Ovary (tissue), 3 donors: ENCODE measurements around the gene RIMS1.

Source experiments
- CTCF ChIP-seq, 3 donors: fragments of 450-650 bp in 2 of 3; fragments of 200-600 bp in 1 of 3; IDR thresholded peaks; one replicate each; pipeline versions ENCODE4 v1.5.1 to v1.8.0; 2016 to 2022; ENCODE audit warnings: antibody characterized with exemption in 3 of 3, mild to moderate bottlenecking in 1 of 3
- EP300 ChIP-seq: sonication (generic); formaldehyde crosslinking; IDR thresholded peaks from one replicate; pipeline ENCODE4 v1.6.1; 2017; ENCODE audit warnings: antibody characterized with exemption
- POLR2A ChIP-seq: fragments of 450-650 bp; IDR thresholded peaks from one replicate; pipeline ENCODE4 v1.6.1; 2017; ENCODE audit warnings: antibody characterized with exemption, mild to moderate bottlenecking, moderate library complexity
- donor health status: DM: no; HTN: no; CAD: no.

DNA sequence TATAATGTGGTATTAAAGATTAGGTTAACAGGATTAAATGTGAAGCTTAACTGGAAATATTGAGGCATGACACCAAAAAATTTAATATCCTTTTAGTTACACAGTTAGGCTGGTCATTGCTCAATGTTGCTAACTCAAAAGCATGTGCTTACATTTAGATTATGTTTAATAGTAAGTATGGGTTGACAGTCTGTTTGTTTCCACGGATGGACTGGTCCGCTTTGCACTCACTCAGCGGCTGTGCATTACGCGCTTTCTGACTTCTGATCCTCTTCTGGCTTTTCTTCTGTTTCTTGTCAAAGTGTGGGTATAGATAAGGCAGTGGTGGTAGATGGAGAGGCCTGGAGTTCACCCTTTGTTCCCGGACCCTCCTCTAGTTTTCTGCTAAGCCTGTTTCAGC lies 174.9 kb downstream of the RIMS1 start:
- TF ChIP-seq POLR2A (no peak), CTCF (IDR thresholded peaks at IDR 0.05) (no peak), EP300 (no peak)
